NCI-H524 (cell line): ENCODE measurements around the gene PCSK7.
"Not testable (repeated sequence)": the region's sequence is repeated elsewhere in the genome, so short reads cannot be mapped to it uniquely, and the experiment has no call there.

ENCODE experiments used
- DNase-seq, 2 experiments: peaks; one replicate each; lab custom pipeline; 2025; lab: John Stamatoyannopoulos, UW

Gene PCSK7

DNA sequence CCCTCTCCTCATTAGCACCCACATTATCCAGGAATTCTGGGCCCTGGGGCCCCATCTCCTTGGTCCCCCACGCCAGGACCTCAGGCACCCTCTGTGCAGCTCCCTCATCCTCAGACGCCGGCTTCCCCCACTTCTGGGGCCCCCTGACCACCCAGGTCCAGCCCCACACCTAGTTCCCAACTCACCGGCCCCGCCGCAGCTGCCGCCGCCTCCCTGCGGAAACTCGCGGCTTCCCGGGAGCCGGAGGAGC is at the start of gene PCSK7:
Gene PCSK7 (minus strand): TSS at position 232 of the 250 bp plus-strand sequence. CDS start 2,229 bp downstream, outside the sequence.
- DNase-seq, result no peak

GRCh38 chr11:117281159-117281558 is 49.3 kb upstream of the PCSK7 start:
- no peak for DNase-seq

GRCh38 chr11:117279711-117280376 is 48.0 kb upstream of the PCSK7 start:
- DNase-seq, result no peak

- DNase-seq, result no peak
These were observed 46.5 kb upstream of the PCSK7 start for GRCh38 chr11:117278347-117278746.

- no peak for DNase-seq
These were observed 41.8 kb upstream of the PCSK7 start for GRCh38 chr11:117273550-117274289.

- not testable (repeated sequence) for DNase-seq
These were observed 40.3 kb upstream of the PCSK7 start for GRCh38 chr11:117272175-117272574.

DNA sequence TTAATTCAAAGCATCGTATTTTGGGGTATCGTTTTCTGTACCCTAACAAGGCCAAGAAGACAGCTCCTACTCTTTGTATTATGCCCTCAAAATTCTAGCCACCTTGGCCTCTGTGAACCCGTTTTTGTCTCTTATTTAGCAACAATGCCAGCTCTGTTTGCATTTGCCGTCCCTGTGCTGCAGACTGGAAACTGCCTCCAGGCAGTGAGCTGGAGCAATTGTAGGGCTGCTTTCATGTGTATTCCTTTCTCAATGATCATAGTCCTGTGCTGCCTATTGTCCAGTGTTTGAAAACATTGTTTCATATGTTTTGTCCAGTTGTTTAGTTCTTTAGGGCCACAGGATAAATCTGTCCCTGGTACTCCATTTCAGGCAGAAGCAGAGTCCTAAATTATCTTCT is 39.3 kb upstream of the PCSK7 start:
- no peak for DNase-seq

- no peak for DNase-seq
These were observed 38.0 kb upstream of the PCSK7 start for GRCh38 chr11:117269856-117270255.

GRCh38 chr11:117265745-117266144 is 33.9 kb upstream of the PCSK7 start:
- no peak for DNase-seq

DNA sequence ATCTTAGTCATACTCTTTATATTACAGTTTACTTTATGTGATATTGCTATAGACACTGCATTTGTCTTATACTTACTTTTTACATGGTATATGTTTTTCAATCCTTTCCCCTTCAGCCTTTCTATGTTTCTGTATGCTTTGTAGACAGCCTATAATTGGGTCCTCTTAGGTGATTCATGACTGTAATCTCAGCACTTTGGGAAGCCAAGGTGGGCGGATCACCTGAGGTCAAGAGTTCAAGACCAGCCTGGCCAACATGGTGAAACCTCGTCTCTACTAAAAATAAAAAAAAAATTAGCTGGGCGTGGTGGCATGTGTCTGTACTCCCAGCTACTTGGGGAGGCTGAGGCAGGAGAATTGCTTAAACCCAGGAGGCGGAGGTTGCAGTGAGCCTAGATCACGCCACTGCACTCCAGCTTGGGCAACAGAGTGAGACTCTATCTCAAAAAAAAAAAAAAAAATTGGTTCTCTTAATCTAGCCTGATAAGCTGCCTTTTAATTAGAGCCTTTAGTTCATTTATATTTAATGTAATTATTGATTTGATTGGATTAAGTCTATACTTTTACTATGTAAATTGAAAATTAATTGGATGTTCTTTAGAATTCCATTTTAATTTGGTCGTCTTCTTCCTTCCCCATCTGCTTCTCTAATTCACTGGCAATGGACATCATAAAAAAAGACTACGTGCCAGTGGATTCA is 32.9 kb upstream of the PCSK7 start:
- not testable (repeated sequence) for DNase-seq

GRCh38 chr11:117259417-117259816 is 27.5 kb upstream of the PCSK7 start:
- DNase-seq, result no peak

DNA sequence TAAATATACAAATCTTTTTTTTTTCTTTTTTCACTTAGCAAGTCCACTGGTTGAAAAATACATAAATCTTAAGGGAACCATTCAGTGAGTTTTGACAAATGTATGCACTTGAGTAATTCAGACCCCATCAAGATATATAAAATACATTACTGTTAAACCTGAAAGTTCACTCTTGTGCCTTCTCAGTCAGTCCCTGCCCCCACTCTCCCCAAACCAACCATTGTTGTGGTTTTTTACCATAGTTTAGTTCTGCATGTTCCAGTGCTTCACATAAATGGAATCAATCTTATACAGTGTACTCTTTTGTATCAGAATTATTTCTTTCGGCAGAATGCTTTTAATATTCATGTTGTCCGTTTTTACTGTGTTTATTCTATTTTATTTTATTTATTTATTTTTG is 26.7 kb upstream of the PCSK7 start:
- no peak for DNase-seq

- DNase-seq, result no peak
These were observed 24.7 kb upstream of the PCSK7 start for GRCh38 chr11:117256573-117256972.

GRCh38 chr11:117255966-117256365 is 24.1 kb upstream of the PCSK7 start:
- DNase-seq, result peak; percentile 12 to 36

GRCh38 chr11:117251506-117251905 is 19.6 kb upstream of the PCSK7 start:
- DNase-seq, result no peak

DNA sequence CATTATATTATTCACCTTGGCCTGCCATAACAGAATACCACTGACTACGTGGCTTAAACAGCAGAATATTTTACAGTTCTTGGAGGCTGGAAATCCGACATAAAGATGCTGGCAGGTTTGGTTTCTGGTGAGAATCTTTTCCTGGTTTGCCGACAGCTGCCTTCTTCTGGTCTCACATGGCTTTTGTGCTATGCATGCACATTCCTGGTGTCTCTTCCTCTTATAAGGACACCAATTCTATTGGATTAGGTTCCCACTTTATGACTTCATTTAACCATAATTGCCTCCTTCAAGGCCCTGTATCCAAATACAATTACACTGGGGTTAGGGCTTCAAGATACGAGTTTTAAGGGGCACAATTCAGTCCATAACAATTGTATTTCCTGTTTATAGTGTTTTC is 17.7 kb upstream of the PCSK7 start:
- no peak for DNase-seq

DNA sequence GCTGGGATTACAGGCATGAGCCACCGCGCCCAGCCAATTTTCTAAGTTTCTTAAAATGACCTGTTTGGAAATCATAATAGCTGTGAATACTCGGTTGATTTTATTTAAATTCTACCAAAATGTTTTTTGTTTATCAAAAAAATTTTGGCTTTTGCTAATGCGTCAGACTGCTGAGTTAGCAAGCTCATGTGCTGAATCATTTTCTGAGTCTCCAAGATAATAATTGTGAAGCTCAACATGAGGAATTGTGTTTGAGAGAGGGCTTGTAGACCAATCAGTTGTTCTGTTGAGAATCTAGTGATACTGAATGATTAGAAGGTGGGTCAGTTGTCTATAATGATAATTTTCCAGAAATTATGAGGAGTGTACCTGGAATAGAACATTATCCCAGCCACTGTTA is 16.5 kb upstream of the PCSK7 start:
- DNase-seq, result no peak

GRCh38 chr11:117239295-117239694 is 7.4 kb upstream of the PCSK7 start:
- no peak for DNase-seq

DNA sequence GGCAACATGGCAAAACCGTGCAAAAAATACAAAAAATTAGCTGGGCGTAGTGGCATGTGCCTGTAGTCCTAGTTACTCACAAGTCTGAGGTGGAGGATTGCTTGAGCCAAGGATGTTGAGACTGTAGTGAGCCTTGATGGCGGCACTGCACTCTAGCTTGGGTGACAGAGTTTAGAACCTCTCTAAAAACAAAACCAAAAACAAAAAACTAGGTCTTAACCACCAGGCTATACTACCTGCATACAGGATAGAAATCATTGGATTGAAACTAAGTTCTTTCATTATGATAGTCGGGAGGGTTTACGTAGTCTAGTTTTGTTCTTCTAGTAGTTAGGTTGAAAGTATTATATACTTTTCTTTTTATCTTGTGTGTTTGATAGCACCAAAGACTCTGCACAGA is 6.3 kb upstream of the PCSK7 start:
- DNase-seq, result no peak

DNA sequence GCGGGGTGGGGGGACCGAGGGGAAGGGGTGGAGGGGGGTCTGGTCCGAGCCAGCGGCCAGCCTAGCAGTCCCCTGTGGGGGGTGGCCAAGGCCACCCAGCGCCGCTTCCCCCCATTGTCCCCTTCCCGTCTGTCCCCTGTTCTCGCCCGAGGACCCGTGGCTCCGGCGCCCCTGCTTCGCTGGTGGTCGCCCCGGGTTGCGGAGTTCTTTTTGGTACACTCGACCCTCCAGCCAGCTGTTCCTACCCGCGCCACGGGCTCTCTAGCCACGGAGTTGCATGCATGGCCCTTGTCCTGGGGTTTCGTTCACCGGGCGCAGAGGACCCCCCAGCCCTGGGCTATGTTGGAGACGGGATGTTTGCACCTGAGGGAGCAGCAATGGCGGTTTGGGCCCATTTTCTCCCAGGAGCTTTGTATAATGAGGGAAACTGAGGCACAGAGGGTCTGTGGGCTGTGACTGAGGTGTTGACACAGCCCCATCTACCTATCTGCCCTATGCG is 1.1 kb upstream of the PCSK7 start:
- peak in 1 of 2 experiments; percentile 34 for DNase-seq

- DNase-seq, result peak; percentile 7 to 72
These were observed 412 bp upstream of the PCSK7 start, which contains the start of gene RNF214 for GRCh38 chr11:117232092-117232878. TSS of gene RNF214 (plus strand) at chr11:117232671. CDS start at chr11:117234273, 1,602 bp downstream.
